GM21360 (cell line): ENCODE results near the gene RELB.

Experiments used
- ATAC-seq: cut with Tn5 transposase; IDR thresholded peaks from one replicate; pipeline ENCODE4 v1.9.1; 2021; ENCODE audit warnings: mild to moderate bottlenecking, moderate library complexity; ENCODE audit not compliant: unreplicated experiment

RELB gene

DNA sequence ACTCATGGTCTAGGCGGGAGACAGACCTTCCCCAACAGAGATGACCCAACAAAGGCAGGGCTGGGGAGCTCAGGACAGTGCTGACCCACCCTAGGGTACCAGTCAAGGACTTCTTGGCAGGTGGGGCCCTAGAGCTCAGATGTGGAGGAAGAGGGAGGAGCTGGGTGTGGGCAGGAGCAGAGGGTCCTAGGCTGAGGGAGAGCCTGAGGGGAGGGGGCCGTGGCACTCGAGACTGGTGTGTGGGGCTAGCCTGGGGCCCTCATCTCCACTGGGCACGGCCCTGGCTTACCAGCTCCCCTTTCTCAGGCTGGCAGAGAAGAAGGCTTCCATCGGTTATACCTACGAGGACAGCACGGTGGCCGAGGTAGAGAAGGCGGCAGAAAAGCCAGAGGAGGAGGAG is 56.2 kb downstream of the RELB start:
- no peak for ATAC-seq

GRCh38 chr19:45058622-45059159 is 57.4 kb downstream of the RELB start:
- no peak for ATAC-seq

- no peak for ATAC-seq
Measured at GRCh38 chr19:45059258-45059965, 58.1 kb downstream of the RELB start.

DNA sequence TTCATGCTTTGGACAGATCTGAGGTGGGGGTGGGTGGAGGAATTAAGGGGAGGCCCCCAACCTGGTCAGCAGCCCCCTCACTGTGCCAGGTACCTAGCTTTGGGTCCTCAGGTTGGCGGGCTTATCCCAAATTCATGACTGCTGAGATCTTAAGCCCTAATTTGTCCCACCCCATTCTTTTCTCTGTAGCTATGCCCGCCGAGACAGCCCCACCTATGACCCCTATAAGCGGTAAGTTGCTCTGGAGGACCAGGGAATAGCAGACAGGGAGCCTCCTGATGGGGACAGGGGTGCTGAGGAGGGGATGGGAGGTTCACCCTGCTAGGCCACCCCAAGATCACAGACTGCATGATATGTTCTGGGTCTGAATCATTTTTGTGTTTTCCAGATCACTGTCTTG is 60.7 kb downstream of the RELB start:
- no peak for ATAC-seq

DNA sequence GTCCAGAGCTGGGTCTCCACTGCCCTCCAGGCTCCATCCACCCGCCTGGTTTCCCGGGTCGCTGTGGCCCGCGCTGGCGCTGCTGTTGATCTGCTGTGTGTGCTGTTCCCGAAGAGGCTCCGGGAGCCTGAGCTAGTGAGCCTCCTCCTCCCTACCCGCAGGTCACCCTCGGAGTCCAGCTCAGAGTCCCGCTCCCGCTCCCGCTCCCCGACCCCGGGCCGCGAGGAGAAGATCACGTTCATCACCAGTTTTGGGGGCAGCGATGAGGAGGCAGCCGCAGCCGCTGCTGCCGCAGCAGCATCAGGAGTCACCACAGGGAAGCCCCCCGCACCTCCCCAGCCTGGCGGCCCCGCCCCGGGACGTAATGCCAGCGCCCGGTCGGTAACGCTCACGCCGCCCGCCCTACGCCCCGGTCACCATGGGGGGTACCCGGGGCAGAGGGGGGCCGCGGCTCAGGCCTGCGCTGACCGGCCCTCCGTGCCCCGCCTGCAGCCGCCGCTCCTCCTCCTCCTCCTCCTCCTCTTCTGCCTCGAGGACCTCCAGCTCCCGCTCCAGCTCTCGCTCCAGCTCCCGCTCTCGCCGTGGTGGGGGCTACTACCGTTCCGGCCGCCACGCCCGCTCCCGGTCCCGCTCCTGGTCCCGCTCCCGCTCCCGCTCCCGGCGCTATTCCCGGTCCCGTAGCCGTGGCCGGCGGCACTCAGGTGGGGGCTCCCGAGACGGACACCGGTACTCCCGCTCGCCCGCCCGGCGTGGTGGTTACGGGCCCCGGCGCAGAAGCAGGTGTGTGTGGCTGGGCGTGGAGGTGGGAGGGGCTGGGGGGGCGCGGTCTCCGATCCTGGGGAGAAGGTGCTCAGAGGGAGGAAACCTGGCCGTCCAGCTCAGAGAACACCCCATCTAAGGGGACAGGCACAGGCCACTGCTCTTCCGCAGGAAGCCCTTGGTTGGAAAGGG is 62.9 kb downstream of the RELB start:
- no peak for ATAC-seq

DNA sequence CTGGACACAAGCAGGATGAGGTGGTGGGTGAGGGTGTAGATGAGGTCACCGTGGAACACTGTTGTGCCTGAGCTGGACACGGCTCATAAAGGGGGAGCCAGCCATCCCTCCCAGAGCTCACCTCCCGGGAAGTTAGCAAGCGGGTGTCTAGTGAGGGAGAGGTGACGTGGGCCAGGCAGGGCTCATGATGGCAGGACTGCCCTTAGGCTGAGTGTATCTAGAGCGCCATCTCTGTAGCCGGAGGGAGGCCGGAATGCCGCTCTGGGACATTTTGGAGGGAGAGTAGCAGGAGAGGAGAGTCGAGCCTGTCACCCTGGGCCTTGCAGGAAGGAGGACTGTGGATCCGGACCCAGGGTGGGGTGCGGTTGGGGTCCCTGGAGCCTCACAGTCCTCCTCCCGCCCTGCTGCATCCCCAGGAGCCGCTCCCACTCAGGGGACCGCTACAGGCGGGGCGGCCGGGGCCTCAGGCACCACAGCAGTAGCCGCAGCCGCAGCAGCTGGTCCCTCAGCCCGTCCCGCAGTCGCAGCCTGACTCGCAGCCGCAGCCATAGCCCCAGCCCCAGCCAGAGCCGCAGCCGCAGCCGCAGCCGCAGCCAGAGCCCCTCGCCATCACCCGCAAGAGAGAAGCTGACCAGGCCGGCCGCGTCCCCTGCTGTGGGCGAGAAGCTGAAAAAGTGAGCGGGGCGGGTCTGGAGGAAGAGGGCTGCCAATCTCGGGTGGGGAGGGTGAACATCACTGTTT is 65.8 kb downstream of the RELB start:
- ATAC-seq = no peak

DNA sequence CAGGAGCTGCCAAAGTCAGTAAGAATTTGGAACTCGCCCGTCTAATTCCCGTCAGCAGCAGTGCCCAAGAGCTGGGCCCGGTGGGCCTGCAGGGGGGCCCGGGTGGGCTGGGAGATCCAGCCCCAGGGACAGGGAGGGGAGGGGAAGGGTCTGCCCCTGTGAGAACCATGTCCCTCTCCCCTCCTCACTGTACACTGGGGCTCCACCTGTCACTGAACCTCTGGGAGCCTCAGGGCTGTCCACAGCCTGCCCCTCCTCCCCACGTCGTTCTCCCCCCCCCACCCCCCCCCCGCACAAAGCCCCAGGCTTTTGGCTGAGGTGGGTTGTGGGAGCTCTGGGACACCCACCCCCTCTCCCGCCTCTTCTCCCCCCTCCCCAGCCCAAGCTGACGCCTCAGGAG is 66.8 kb downstream of the RELB start:
- no peak for ATAC-seq

DNA sequence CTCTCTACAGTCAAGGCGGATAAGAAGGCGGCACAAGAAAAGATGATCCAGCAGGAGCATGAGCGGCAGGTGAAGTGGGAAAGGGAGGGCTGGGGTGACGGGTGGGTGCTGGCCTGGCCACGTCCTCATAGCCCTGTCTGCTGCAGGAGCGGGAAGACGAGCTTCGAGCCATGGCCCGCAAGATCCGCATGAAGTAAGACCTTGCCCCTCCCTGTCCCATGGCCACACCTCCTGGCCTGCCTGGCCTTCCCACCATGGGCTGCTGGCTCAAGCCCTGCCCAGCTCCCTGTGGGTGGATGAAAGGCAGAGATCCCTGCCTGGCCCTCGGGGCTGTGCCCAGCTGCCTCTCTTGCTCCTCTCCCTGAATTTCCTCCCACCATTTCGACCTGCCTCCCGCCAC is 67.8 kb downstream of the RELB start:
- no peak for ATAC-seq

DNA sequence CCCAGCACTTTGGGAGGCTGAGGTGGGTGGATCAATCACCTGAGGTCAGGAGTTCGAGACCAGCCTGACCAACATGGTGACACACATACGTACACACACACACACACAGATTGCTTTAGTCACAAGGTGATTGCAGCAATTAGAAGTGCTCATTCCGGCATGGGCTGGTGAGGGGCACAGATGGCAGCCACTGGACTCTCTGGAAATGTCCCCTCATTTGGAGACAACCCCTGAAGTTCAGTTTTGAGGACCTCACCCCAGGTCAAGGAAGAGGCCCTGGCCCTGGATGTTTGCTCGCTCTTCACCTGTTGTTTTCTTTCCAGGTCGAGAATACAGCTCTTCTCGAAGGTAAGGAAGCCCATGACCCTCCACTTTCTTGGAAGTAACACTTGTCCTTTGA is 69.0 kb downstream of the RELB start:
- ATAC-seq = no peak

GRCh38 chr19:45070861-45071544 is 69.7 kb downstream of the RELB start:
- no peak for ATAC-seq

- no peak for ATAC-seq
Measured at GRCh38 chr19:45071545-45071938, 70.3 kb downstream of the RELB start.

DNA sequence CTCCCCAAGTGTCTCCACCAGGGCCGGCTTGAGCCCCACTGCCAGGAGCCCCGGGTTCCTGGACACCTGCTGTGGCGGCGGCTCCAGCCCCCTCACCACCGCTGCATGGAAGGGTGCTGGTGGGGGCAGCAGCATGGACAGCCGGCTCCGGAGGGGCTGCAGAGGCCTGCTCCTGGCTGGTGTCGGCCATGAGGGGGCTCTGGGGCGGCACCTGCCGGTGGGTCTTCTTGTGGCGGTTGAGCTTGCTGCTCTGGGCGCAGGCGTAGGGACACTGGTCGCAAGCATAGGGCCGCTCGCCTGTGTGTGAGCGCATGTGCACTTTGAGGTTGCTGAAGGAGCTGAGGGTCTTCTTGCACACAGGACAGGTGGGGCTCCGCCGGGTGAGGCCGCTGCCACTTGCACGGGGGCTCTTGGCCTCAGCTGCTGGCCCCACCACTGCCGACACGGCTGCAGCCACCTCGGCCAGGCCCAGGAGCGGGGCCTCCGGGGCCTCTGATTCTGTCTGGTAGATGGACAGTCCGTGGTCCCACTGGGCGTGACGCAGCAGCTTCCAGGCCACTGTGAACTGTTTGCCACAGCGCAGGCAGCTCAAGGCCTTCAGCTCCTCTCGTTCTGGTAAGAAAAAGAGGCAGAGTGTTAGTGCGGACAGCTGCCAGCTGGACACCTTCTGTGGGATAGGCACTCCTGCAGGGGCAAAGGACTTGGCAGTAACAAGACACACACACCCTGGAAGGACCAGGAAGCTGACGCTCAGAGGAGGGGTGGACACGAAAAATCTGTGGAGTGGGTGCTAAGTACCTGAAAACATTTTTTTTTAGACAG is 70.9 kb downstream of the RELB start:
- no peak for ATAC-seq

GRCh38 chr19:45074744-45075300 is 73.6 kb downstream of the RELB start:
- ATAC-seq = no peak

DNA sequence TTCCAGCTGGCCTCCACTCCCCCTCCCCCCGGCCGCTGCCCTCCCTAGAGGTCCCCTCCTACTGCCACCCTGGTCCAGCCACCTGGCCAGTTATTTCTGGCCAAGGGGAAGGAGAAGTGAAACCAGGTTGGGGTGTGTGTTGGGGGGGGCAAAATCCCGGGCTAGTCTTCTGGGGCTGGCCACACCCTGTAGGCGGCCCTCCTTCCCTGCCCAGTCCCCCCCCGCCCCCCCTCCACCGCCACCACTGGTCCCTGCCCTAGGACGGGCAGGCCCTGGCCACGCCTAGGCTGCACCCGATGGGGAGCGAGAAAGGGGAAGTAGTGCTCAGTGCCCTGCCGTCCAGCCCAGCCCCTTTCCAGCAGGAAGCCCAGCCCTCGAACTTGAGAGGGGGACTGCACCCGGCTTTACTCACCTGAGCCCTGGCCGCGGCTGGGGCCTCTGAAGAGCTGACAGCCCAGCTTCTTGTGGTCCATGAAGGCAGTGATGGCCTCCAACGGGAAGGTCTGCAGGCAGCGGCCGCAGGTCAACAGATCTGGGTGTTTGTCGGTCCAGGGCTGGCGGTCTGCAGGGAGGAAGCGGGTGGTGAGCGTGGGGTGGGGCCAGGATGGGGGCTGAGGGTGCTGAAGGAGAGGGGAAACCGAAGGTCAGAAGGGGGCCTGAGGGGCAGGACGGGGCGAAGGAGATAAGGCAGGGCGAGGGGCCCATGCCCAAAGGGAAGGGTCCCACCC is 74.2 kb downstream of the RELB start:
- peak; percentile 46 for ATAC-seq

DNA sequence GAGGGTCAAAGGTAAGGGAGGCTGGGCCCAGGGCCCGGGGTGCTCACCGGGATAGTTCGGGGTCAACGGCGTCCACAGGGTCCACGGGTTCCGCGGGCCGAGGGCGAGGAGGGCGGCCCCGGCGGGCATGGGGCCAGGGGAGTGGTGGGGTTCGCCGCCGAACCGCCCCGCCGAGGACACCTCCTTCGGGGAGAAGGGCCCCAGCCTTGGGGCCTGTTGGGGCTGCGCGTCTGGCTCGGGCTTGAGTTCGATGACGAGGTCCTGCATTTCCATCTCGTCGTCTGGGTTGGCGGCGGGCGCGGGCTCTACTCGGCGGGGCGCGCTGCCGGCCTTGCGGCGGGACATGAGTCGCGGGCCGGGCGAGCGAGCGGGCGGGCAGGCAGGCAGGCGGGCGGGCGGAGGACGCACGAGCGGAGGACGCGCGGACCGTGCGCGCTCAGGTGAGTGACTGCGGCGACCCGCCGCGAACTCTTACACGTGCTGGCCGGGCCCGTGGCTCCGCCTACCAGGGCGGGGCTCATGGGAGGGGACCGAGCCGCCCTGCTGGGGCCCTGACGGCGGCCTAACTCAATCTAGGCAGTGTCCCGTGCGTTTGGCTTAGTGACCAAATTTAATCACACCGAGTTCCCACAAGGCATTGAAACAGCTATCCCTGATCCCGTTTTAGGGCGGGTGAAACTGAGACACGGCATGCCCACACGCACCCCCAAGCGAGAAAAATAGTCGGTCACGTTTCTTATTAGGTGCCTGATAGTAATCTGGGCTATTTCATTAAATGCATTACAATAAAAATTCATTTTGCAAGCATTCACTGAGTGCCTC is 75.0 kb downstream of the RELB start, which contains the start of gene ZNF296:
Gene ZNF296, minus strand, starts transcription at position 450 of the 822 bp plus-strand sequence. Its CDS starts 105 bp downstream, at position 345.
- ATAC-seq = peak; percentile 45

- ATAC-seq = no peak
Measured at GRCh38 chr19:45076851-45077730, 75.8 kb downstream of the RELB start.
